KOPT-K1 (cell line): ENCODE data around the gene WDFY4.
A peak's percentile ranks its signal among the peaks of the same experiment; 100 is the strongest.

Source experiments
- H3K27ac ChIP-seq: fragments of 200-600 bp; sonication (generic); 2 replicates; pipeline ENCODE4 v1.5.1; 2016; ENCODE audit warnings: antibody characterized with exemption, mild to moderate bottlenecking, low read depth, low read length; ENCODE audit not compliant: poor library complexity, severe bottlenecking
- H3K36me3 ChIP-seq: fragments of 200-600 bp; sonication (generic); 2 replicates; pipeline ENCODE4 v1.5.1; 2017; ENCODE audit warnings: antibody characterized with exemption, mild to moderate bottlenecking, low read length, moderate library complexity; ENCODE audit not compliant: insufficient read depth
- H3K9me3 ChIP-seq: fragments of 200-600 bp; sonication (generic); 2 replicates; pipeline ENCODE4 v1.5.1; 2017; ENCODE audit warnings: antibody characterized with exemption, low read length, mild to moderate bottlenecking; ENCODE audit not compliant: insufficient read depth, poor library complexity, severe bottlenecking

WDFY4 gene

DNA sequence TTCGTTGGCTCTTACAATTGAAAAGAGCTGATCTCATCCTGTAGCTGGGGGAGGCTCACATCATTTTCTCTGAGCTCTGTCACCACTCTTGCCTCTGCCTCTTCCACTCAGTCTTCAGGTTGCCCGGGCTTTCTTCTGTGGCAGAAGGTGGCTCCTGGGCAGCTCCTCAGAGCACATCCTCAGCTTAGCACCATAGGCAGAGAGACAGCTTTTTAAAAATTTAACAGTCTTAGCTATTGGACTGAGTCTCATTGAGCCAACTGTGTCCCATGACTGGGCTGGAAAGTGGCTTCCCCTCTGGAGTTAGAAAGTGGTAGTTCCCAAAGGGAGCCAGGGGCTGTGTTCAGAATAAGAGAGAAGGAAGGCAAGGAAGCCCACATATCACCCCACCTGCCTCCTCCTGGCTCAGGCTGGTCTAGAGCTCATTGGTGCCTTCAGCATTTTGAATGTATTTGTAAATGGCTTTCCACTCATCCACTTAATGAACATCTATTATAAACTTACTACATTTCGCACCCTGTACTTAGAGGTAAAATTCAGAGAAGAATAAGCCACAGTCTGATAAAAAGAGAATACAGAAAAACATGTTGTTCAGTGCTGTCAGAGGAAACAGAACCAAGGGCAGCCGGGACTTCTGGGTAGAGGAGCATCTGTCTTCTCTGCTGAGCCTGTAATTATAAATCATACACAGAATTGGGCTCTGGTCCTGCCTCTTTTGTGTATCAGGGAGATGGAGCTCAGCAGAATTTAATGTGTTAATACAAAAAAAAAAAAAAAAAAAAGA, 119.3 kb downstream of the WDFY4 start:
- H3K9me3 ChIP-seq: peaks cover 4% of the 10 kb centered on the region
- no peaks in the 10 kb centered on the region for H3K36me3 ChIP-seq
- H3K27ac ChIP-seq: peak overlapping the region; percentile 36

- Histone ChIP-seq H3K27ac (peak overlapping the region; percentile 36), H3K9me3 (peaks cover 4% of the 10 kb centered on the region), H3K36me3 (no peaks in the 10 kb centered on the region)
Measured at GRCh38 chr10:48804740-48805182, 120.1 kb downstream of the WDFY4 start.

GRCh38 chr10:48805411-48805810, 120.7 kb downstream of the WDFY4 start:
- Histone ChIP-seq H3K27ac (peak overlapping the region; percentile 36), H3K9me3 (peaks cover 4% of the 10 kb centered on the region), H3K36me3 (no peaks in the 10 kb centered on the region)

DNA sequence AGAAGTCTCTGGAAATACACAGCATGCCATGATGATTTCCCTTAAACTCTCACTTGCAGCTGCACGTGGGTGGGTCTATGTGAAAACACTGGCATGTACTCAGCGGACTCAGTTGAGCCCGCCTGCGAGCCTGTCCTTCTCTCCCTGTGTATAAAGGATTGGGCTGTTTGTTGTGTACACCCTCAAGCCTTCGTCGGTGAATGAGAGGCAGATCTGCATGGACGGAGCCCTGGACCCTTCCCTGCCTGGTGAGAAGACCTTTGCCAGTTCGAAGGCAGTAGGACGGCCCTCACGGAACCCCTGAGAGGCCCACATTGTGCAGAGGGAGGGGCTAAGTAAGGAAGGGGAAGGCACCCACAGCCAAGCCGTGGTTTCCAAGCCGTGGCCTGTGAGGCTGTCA, 121.2 kb downstream of the WDFY4 start:
- Histone ChIP-seq H3K36me3 (no peaks in the 10 kb centered on the region), H3K9me3 (peaks cover 2% of the 10 kb centered on the region), H3K27ac (no peak overlapping the region)

- Histone ChIP-seq H3K27ac (no peak overlapping the region), H3K36me3 (no peaks in the 10 kb centered on the region), H3K9me3 (no peaks in the 10 kb centered on the region)
Measured at GRCh38 chr10:48806342-48806741, 121.7 kb downstream of the WDFY4 start.

GRCh38 chr10:48807791-48808470, 123.3 kb downstream of the WDFY4 start:
- Histone ChIP-seq H3K36me3 (no peaks in the 10 kb centered on the region), H3K9me3 (no peaks in the 10 kb centered on the region), H3K27ac (no peak overlapping the region)

DNA sequence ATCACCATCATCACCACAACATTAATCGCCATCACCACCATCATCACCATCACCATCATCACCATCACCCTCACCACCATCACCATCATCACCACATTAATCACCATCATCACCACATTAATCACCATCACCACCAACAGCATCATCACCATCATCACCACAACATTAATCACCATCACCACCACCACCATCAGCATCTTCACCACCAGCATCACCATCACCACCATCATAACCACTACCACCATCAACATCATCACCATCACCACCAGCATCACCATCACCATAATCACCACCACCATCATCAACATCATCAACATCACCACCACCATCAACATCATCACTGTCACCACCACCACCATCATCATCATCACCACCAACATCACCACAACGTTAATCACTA, 124.6 kb downstream of the WDFY4 start:
- Histone ChIP-seq H3K9me3 (no peaks in the 10 kb centered on the region), H3K36me3 (no peaks in the 10 kb centered on the region), H3K27ac (no peak overlapping the region)

DNA sequence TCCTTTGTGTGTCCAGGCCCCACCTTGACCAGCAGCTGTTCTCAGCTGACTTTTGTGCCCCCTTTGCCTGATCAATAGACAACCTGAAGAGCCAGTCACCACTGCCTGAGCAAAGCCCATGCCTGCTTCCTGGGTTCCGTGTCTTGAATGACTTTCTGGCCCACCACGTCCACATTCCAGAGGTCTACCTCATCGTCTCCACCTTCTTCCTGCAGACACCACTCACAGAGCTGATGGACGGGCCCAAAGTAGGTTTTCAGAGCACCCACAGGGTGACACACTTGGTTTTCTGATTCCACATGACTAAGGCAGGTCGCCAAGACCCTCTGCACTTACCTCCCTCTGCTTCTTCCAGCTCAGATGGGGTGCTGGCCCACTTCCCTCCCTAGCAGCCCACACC, 126.8 kb downstream of the WDFY4 start:
- H3K9me3 ChIP-seq: no peaks in the 10 kb centered on the region
- no peak overlapping the region for H3K27ac ChIP-seq
- H3K36me3 ChIP-seq: no peaks in the 10 kb centered on the region

- Histone ChIP-seq H3K27ac (no peak overlapping the region), H3K36me3 (no peaks in the 10 kb centered on the region), H3K9me3 (no peaks in the 10 kb centered on the region)
Measured at GRCh38 chr10:48811917-48812316, 127.2 kb downstream of the WDFY4 start.

- no peak overlapping the region for H3K27ac ChIP-seq
- H3K9me3 ChIP-seq: no peaks in the 10 kb centered on the region
- H3K36me3 ChIP-seq: no peaks in the 10 kb centered on the region
Measured at GRCh38 chr10:48813291-48813690, 128.6 kb downstream of the WDFY4 start.

GRCh38 chr10:48813825-48814224, 129.2 kb downstream of the WDFY4 start:
- no peaks in the 10 kb centered on the region for H3K36me3 ChIP-seq

GRCh38 chr10:48814933-48815332, 130.3 kb downstream of the WDFY4 start:
- no peaks in the 10 kb centered on the region for H3K9me3 ChIP-seq
- no peak overlapping the region for H3K27ac ChIP-seq
- H3K36me3 ChIP-seq: no peaks in the 10 kb centered on the region

More at GRCh38 chr10:48813825-48814224, 129.2 kb downstream of the WDFY4 start:
- no peak overlapping the region for H3K27ac ChIP-seq
- no peaks in the 10 kb centered on the region for H3K9me3 ChIP-seq

GRCh38 chr10:48817141-48817540, 132.5 kb downstream of the WDFY4 start:
- H3K27ac ChIP-seq: no peak overlapping the region
- no peaks in the 10 kb centered on the region for H3K9me3 ChIP-seq
- H3K36me3 ChIP-seq: no peaks in the 10 kb centered on the region

DNA sequence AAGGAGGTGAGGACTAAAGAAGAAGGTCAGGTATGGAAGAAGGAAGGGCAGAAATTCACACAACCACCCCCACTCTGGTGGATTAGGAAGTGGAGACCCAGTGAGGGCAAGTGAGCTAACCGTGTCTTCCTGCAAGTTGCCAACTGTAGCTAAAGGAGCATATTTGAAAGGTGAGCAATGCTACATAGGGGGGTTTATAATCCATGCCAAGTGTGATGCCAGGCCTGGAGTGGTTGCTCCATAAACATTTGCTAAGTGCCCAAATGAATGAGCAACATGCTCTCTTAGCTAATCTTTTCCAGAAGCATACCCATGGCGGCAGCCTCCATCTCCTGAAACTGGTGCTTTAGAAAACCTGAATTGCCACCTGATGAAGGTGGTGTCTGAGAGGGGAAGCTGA, 133.4 kb downstream of the WDFY4 start:
- Histone ChIP-seq H3K27ac (no peak overlapping the region), H3K36me3 (no peaks in the 10 kb centered on the region), H3K9me3 (no peaks in the 10 kb centered on the region)

DNA sequence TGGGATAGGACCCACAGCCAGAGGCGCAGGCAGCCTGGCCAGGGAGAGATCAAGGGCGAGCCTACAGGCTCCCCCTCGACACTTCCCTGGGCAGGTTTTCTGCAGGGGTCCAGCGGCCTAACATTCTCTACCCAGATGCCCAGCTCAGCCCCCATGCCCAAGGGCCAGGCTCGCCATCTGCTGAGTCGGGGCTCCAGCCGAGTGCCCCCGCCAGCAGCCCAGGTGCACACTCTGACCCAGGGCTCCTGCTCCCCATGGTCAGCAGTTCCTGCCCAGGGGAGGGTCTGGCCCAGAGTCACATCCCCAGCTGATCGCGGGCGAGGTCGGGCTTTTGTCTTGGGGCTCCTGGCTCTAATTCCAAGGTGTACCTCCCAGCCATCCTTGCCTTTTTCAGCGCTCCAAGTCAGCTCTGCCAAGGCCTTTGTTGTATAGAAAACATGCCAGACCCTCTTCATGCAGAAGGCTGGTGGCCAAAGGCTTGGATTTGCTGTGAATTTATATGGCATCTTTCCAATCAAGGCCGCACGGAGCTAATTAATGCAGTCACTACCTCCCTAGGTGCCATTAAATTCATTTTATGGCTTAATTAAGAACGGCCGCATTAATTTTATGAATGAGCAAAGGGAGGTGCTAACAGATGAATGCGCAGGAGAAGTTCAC, 134.3 kb downstream of the WDFY4 start:
- Histone ChIP-seq H3K36me3 (no peaks in the 10 kb centered on the region), H3K9me3 (no peaks in the 10 kb centered on the region), H3K27ac (no peak overlapping the region)
